K562 (cell line): ENCODE measurements around the gene CCDC127. TPM values are rescaled to one million over a fixed set of nuclear protein-coding genes. Genes with fewer than 3 reads are reported as not detected.
A peak's percentile ranks its signal among the peaks of the same experiment; 100 is the strongest.

Experiments used
- ATAC-seq: fragments of 200-7000 bp; cut with Tn5 transposase; 3 replicates; pipeline ENCODE4 v1.9.1; 2020; ENCODE audit warnings: moderate library complexity
- BruUV-seq: library from RNA; stranded (reverse); fragments of 400-500 nt; replicated peaks from 2 replicates; lab custom pipeline; 2021; lab: Mats Ljungman, UMichigan
- CTCF ChIA-PET: fragments of 300-600 bp; formaldehyde crosslinking; extraction: SDS; loops from one replicate; lab custom pipeline; 2021; ENCODE audit warnings: low intra/inter-chr PET ratio; lab: Yijun Ruan, JAX
- POLR2A ChIA-PET: fragments of 300-600, 350-650 bp; sonication (Branson Sonifier 250); formaldehyde crosslinking; extraction: SDS; loops from one replicate; lab custom pipeline; 2021; ENCODE audit warnings: antibody characterized with exemption, inconsistent platforms; lab: Yijun Ruan, JAX
- DNase-seq, 4 experiments: peaks; one replicate each; pipeline versions ENCODE4 v3.0.0 to v3.0.0-alpha.2; 2011 to 2018; ENCODE audit warnings: low spot score in 3 of 4, mixed read lengths in 3 of 4; ENCODE audit errors: extremely low read depth in 1 of 4
- FAIRE-seq: peaks from 2 replicates; lab custom pipeline; 2011; peaks lifted over from hg19 to GRCh38; lab: Jason Lieb, UNC
- H2AFZ ChIP-seq: 2 replicates; pipeline ENCODE4 v1.6.0; 2011; ENCODE audit warnings: low read depth, low read length, control low read depth, inconsistent platforms
- H3K27ac ChIP-seq: fragments of 200-600 bp; 3 replicates; pipeline ENCODE4 v1.8.0; 2011; ENCODE audit warnings: low read depth, mild to moderate bottlenecking, control low read depth, inconsistent platforms, low read length, moderate library complexity, mixed read lengths; ENCODE audit errors: extremely low read depth
- H3K27me3 ChIP-seq, 2 experiments: fragments of 300-600 bp in 1 of 2; 2 replicates in 1 of 2; 3 replicates in 1 of 2; pipeline versions ENCODE4 v1.6.0 to v1.8.0; 2011; ENCODE audit warnings: inconsistent platforms in 2 of 2, low read length in 2 of 2, mild to moderate bottlenecking in 1 of 2, mixed read lengths in 1 of 2, moderate library complexity in 1 of 2; ENCODE audit not compliant: control insufficient read depth in 2 of 2, insufficient read depth in 2 of 2
- H3K36me3 ChIP-seq: fragments of 300-600 bp; 3 replicates; pipeline ENCODE4 v1.8.0; 2011; ENCODE audit warnings: mild to moderate bottlenecking, low read length, inconsistent platforms; ENCODE audit not compliant: control insufficient read depth, insufficient read depth
- H3K4me1 ChIP-seq, 2 experiments: fragments of 200-600 bp in 1 of 2; replicated peaks in 1 of 2; 2 replicates in 1 of 2; 3 replicates in 1 of 2; pipeline versions ENCODE4 v1.5.1 to v1.8.0; 2011; ENCODE audit warnings: inconsistent platforms in 2 of 2, low read length in 2 of 2, mild to moderate bottlenecking in 1 of 2, mixed read lengths in 1 of 2, moderate library complexity in 1 of 2; ENCODE audit not compliant: control insufficient read depth in 2 of 2, insufficient read depth in 2 of 2
- H3K4me2 ChIP-seq: 2 replicates; pipeline ENCODE4 v1.6.1; 2011; ENCODE audit warnings: low read length, control low read depth, inconsistent platforms, mixed read lengths; ENCODE audit not compliant: insufficient read depth
- H3K4me3 ChIP-seq: fragments of 200-600 bp; sonication (generic), shearing (Covaris generic); 2 replicates; pipeline ENCODE4 v1.5.1; 2016; ENCODE audit warnings: control low read depth, inconsistent platforms
- H3K79me2 ChIP-seq: fragments of 200-600 bp; 3 replicates; pipeline ENCODE4 v1.8.0; 2011; ENCODE audit warnings: low read length, inconsistent platforms; ENCODE audit not compliant: control insufficient read depth, insufficient read depth
- H3K9ac ChIP-seq, 2 experiments: 2 replicates each; pipeline versions ENCODE4 v1.6.0 to v1.6.1; 2011; ENCODE audit warnings: low read depth in 2 of 2, low read length in 2 of 2, control low read depth in 1 of 2, inconsistent platforms in 1 of 2, mild to moderate bottlenecking in 1 of 2, mixed read lengths in 1 of 2; ENCODE audit not compliant: insufficient read depth in 1 of 2
- H3K9me1 ChIP-seq: one replicate; pipeline ENCODE4 v1.6.0; 2011; ENCODE audit warnings: inconsistent platforms, mild to moderate bottlenecking, low read length, moderate library complexity; ENCODE audit not compliant: control insufficient read depth, insufficient read depth
- H3K9me3 ChIP-seq: replicated peaks from 2 replicates; pipeline ENCODE4 v1.5.1; 2011; ENCODE audit warnings: low read depth, low read length, inconsistent platforms; ENCODE audit not compliant: control insufficient read depth, insufficient read depth
- H4K20me1 ChIP-seq: replicated peaks from 2 replicates; pipeline ENCODE4 v1.6.1; 2011; ENCODE audit warnings: low read length, inconsistent platforms, mixed read lengths; ENCODE audit not compliant: control insufficient read depth, insufficient read depth
- ARHGAP35 ChIP-seq: fragments of 450-650 bp; IDR thresholded peaks from 2 replicates; pipeline ENCODE4 v1.6.1; 2018; ENCODE audit not compliant: partially characterized antibody
- ATF7 ChIP-seq: fragments of 450-650 bp; IDR thresholded peaks from 2 replicates; pipeline ENCODE4 v1.7.1; 2014; ENCODE audit warnings: mild to moderate bottlenecking, moderate library complexity
- CXXC5 ChIP-seq: fragments of 250-450 bp; sonication (Bioruptor Pico); IDR thresholded peaks from 2 replicates; pipeline ENCODE4 v1.8.0; 2022; ENCODE audit warnings: inconsistent platforms, mild to moderate bottlenecking, moderate library complexity
- EP400 ChIP-seq: fragments of 450-650 bp; IDR thresholded peaks from 2 replicates; pipeline ENCODE4 v1.6.1; 2017; ENCODE audit warnings: antibody characterized with exemption, mild to moderate bottlenecking, moderate library complexity
- GABPB1 ChIP-seq: sonication (generic); formaldehyde crosslinking; IDR thresholded peaks from 2 replicates; pipeline ENCODE4 v1.8.0; 2022; ENCODE audit warnings: mild to moderate bottlenecking, missing genetic modification reagents
- HNRNPH1 ChIP-seq: fragments of 200-400 bp; formaldehyde crosslinking; optimal IDR thresholded peaks from 2 replicates; pipeline ENCODE3; 2017; ENCODE audit warnings: low read depth, mild to moderate bottlenecking, low read length, moderate library complexity
- L3MBTL2 ChIP-seq: fragments of 450-650 bp; IDR thresholded peaks from 2 replicates; pipeline ENCODE4 v1.6.1; 2016; ENCODE audit warnings: mild to moderate bottlenecking, moderate library complexity
- NELFE ChIP-seq: IDR thresholded peaks from 2 replicates; pipeline ENCODE4 v1.6.1; 2011; ENCODE audit warnings: mild to moderate bottlenecking; ENCODE audit not compliant: insufficient read depth, insufficient read length
- POLR2A ChIP-seq: fragments of 450-650 bp; conservative IDR thresholded peaks from 2 replicates; pipeline ENCODE4 v1.6.1; 2016
- POLR3A ChIP-seq: IDR thresholded peaks from 2 replicates; pipeline ENCODE4 v1.6.1; 2011; ENCODE audit warnings: borderline replicate concordance, mild to moderate bottlenecking, moderate library complexity; ENCODE audit not compliant: insufficient read length, insufficient read depth; ENCODE audit errors: extremely low read depth
- RAD21 ChIP-seq, 2 experiments: fragments of 250-450 bp in 1 of 2; fragments of 450-650 bp in 1 of 2; sonication (Bioruptor Pico) in 1 of 2; formaldehyde crosslinking in 1 of 2; IDR thresholded peaks in 1 of 2; conservative IDR thresholded peaks in 1 of 2; 2 replicates each; pipeline versions ENCODE4 v1.4.0 to v1.8.0; 2020 to 2022; ENCODE audit warnings: mild to moderate bottlenecking in 2 of 2, moderate library complexity in 1 of 2
- SMARCC2 ChIP-seq: fragments of 450-650 bp; IDR thresholded peaks from 2 replicates; pipeline ENCODE4 v1.6.1; 2017; ENCODE audit warnings: antibody characterized with exemption, moderate library complexity, mild to moderate bottlenecking, low read depth
- SRSF9 ChIP-seq: fragments of 200-400 bp; formaldehyde crosslinking; IDR thresholded peaks from 2 replicates; pipeline ENCODE4 v1.6.1; 2017; ENCODE audit warnings: low read depth, low read length, borderline replicate concordance
- STAG1 ChIP-seq: sonication (generic); formaldehyde crosslinking; IDR thresholded peaks from 2 replicates; pipeline ENCODE4 v1.5.0; 2020; ENCODE audit warnings: missing genetic modification reagents, borderline replicate concordance
- TCFL5 ChIP-seq: fragments of 250-450 bp; sonication (Bioruptor Pico); conservative IDR thresholded peaks from 2 replicates; pipeline ENCODE4 v1.6.1; 2021; ENCODE audit warnings: mild to moderate bottlenecking, moderate library complexity, matching md5 sums
- ZBTB11 ChIP-seq, 3 experiments: fragments of 200-800 bp in 1 of 3; fragments of 250-450 bp in 1 of 3; fragments of 450-650 bp in 1 of 3; sonication (Bioruptor Pico) in 1 of 3; sonication (Bioruptor generic) in 1 of 3; formaldehyde crosslinking in 1 of 3; IDR thresholded peaks; 2 replicates each; pipeline versions ENCODE4 v1.6.1 to v1.8.0; 2016 to 2022; ENCODE audit warnings: mild to moderate bottlenecking in 2 of 3, missing genetic modification characterization in 2 of 3, missing compliant biosample characterization in 1 of 3, moderate library complexity in 1 of 3
- ZNF280B ChIP-seq: fragments of 250-450 bp; sonication (Bioruptor Pico); IDR thresholded peaks from 2 replicates; pipeline ENCODE4 v1.5.1; 2021; ENCODE audit warnings: mild to moderate bottlenecking
- WGBS: fragments of 100-300 bp; shearing (Covaris generic); methylation state at CpG from one replicate; pipeline ENCODE4 v1.1.6; 2016; ENCODE audit warnings: low coverage, mixed read lengths; ENCODE audit not compliant: insufficient coverage; ENCODE audit errors: missing lambda C conversion rate; 5-methylcytosine and 5-hydroxymethylcytosine counted together
- in situ Hi-C: fragments of 300-500 bp; cut with MboI; formaldehyde crosslinking; loops from 4 replicates; pipeline ENCODE4 v1.15.0; 2018; ENCODE audit warnings: inconsistent platforms, mixed read lengths
- intact Hi-C: fragments of 100-400 bp; cut with micrococcal nuclease; formaldehyde crosslinking; loops from 2 replicates; pipeline ENCODE4 v1.14.2; 2022
- polyA plus RNA-seq, 8 experiments: library from polyadenylated mRNA; depleted of rRNA in 4 of 8; stranded (reverse) in 5 of 8; unstranded in 3 of 8; fragments of >200 nt; fragmentation: Nextera tagmentation in 2 of 8; fragmentation: Illumina TruSeq in 1 of 8; extraction: Ambion mirVana in 2 of 8; extraction: Trizol in 1 of 8; gene quantifications; 2 replicates each; pipeline versions ENCODE4 v1.2.1 to v1.2.3, GENCODE V29; 2011 to 2014; ENCODE audit warnings: inconsistent platforms in 1 of 8, missing spikeins in 1 of 8
- total RNA-seq, 7 experiments: library from RNA; depleted of rRNA in 6 of 7; stranded (reverse); fragments of >200 nt in 6 of 7; fragmentation: Illumina TruSeq in 2 of 7; extraction: Trizol in 2 of 7; gene quantifications; 2 replicates each; pipeline versions ENCODE4 v1.2.1 to v1.2.3, GENCODE V29; 2011 to 2021; ENCODE audit warnings: low replicate concordance in 1 of 7

The CCDC127 gene
- total and polyA plus RNA-seq, 9 of the 15 experiments (the other 6 are each of a cell fraction or from before 2014, with no cell fraction given), result 2.7 to 4.5 (median 4.1) TPM

GRCh38 chr5:218457-219291 is 721 bp upstream of the CCDC127 start:
- Histone ChIP-seq H3K27ac (peak overlapping the region; percentile 93), H3K9ac (peak overlapping the region; percentile 97 to 99), H3K79me2 (peaks cover 68% of the 10 kb centered on the region), H3K4me2 (peak overlapping the region; percentile 92), H3K9me3 (no peaks in the 10 kb centered on the region), H3K9me1 (no peaks in the 10 kb centered on the region), H4K20me1 (peaks cover 26% of the 10 kb centered on the region), H3K36me3 (peaks cover 34% of the 10 kb centered on the region; the same call in 2 of the 3 replicates), H3K4me1 (peaks cover 11% of the 10 kb centered on the region in 2 experiments; a peak in 4 of 5 replicates), H2AFZ (peak overlapping the region; percentile 95; the same call in 1 of the 2 replicates), H3K4me3 (peak overlapping the region; percentile 99), H3K27me3 (no peaks in the 10 kb centered on the region)
- intact Hi-C loops, result no loop called here
- FAIRE-seq (no peak), DNase-seq (peak; percentile 55 to 67 (median 64)), ATAC-seq (peak; percentile 84)
- in situ Hi-C loops, result loop anchor here (5.0 kb wide), 1 partner anchor 1379 kb away; no protein-coding TSS in a partner anchor
- BruUV-seq, result no TSS peak
- 1% methylated on average over 60 of the region's 73 CpGs for WGBS
- CTCF ChIA-PET, result no interaction called here
- POLR2A ChIA-PET, result interaction anchor here (0.6 to 2.1 kb wide), 6 partner anchors 9 to 962 kb away, joined by 3 to 7 read pairs (median 6); no protein-coding TSS in a partner anchor
- TF ChIP-seq SMARCC2 (no peak), ZBTB11 (CRISPR knock-in tag; IDR thresholded peaks at IDR 0.05) (no peak), SRSF9 (no peak), HNRNPH1 (no peak), STAG1 (CRISPR knock-in tag) (peak; percentile 38), NELFE (no peak), RAD21 (CRISPR knock-in tag; conservative IDR thresholded peaks at IDR 0.05 in 1 of 2, IDR thresholded peaks at IDR 0.05 in 1 of 2) (no peak), TCFL5 (CRISPR knock-in tag) (no peak), L3MBTL2 (no peak), ZNF280B (CRISPR knock-in tag) (no peak), CXXC5 (CRISPR knock-in tag) (no peak), ARHGAP35 (no peak), POLR2A (no peak), EP400 (no peak), POLR3A (no peak), GABPB1 (CRISPR knock-in tag) (no peak), ATF7 (no peak)
